SJCRH30 (cell line): ENCODE data around the gene SLC8A2. TPM values are rescaled to one million over a fixed set of nuclear protein-coding genes. Genes with fewer than 3 reads are reported as not detected.

Source experiments
- DNase-seq, 2 experiments: peaks; one replicate each; pipeline ENCODE4 v3.0.0-alpha.2; 2015 to 2020
- H3K27ac ChIP-seq: fragments of 250-450 bp; sonication (Bioruptor Pico); 2 replicates; pipeline ENCODE4 v1.5.1; 2020; ENCODE audit warnings: mild to moderate bottlenecking, moderate library complexity
- H3K27me3 ChIP-seq: fragments of 250-450 bp; sonication (Bioruptor Pico); 2 replicates; pipeline ENCODE4 v1.5.1; 2020; ENCODE audit warnings: mild to moderate bottlenecking, moderate library complexity
- H3K36me3 ChIP-seq: fragments of 250-450 bp; sonication (Bioruptor Pico); 2 replicates; pipeline ENCODE4 v1.5.1; 2020; ENCODE audit warnings: mild to moderate bottlenecking, moderate library complexity
- H3K4me1 ChIP-seq: fragments of 250-450 bp; sonication (Bioruptor Pico); 2 replicates; pipeline ENCODE4 v1.5.1; 2020; ENCODE audit warnings: mild to moderate bottlenecking, moderate library complexity
- H3K4me3 ChIP-seq: fragments of 250-450 bp; sonication (Bioruptor Pico); 2 replicates; pipeline ENCODE4 v1.5.1; 2020; ENCODE audit warnings: mild to moderate bottlenecking, moderate library complexity
- H3K9me3 ChIP-seq: fragments of 250-450 bp; sonication (Bioruptor Pico); replicated peaks from 2 replicates; pipeline ENCODE4 v1.5.1; 2020; ENCODE audit warnings: mild to moderate bottlenecking, moderate library complexity
- total RNA-seq: library from RNA; depleted of rRNA; stranded (reverse); fragments of >200 nt; shearing (Covaris generic); gene quantifications from 2 replicates; pipeline ENCODE4 v1.2.3, GENCODE V29; 2014

The SLC8A2 gene
- total RNA-seq, 1 experiment from 2014 or later = 0.10 TPM

DNA sequence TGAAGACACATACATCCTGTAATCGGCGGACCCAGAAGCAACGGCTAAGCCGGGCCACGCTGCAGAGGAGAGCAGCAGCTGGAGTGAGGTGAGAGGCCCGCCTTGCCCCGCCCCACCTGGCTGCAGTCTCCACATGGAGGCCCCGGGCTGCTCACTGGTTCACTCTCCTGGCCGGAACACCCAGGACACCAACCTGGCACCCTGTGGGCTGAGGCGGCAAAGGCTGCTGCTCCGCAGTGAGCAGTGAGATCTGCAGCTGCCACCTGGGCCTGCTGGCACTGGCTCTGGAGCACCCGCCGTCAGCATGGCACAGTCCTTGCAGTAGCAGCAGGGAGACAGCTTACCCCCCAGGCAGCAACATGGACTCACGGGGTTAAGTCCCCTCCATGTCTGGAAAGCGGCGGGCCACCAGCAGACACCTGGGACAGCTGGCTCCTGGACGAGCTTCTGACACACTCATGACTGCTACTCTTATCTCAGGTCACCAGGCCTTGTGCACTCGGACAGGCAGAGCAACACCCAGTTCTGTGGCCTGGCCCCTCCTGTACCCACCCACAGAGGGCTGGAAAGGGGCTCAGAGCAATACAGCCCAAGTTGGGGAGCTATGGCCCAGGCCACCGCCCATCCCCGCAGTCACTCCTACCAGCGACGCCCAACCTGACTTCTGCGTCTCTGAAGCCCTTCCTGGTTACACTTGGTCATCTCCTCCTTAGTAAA, 25.5 kb upstream of the SLC8A2 start:
- Histone ChIP-seq H3K27ac (no peak overlapping the region), H3K9me3 (no peaks in the 10 kb centered on the region), H3K27me3 (no peaks in the 10 kb centered on the region), H3K4me3 (no peak overlapping the region), H3K4me1 (peaks cover 28% of the 10 kb centered on the region), H3K36me3 (peaks cover 10% of the 10 kb centered on the region)
- no peak for DNase-seq

DNA sequence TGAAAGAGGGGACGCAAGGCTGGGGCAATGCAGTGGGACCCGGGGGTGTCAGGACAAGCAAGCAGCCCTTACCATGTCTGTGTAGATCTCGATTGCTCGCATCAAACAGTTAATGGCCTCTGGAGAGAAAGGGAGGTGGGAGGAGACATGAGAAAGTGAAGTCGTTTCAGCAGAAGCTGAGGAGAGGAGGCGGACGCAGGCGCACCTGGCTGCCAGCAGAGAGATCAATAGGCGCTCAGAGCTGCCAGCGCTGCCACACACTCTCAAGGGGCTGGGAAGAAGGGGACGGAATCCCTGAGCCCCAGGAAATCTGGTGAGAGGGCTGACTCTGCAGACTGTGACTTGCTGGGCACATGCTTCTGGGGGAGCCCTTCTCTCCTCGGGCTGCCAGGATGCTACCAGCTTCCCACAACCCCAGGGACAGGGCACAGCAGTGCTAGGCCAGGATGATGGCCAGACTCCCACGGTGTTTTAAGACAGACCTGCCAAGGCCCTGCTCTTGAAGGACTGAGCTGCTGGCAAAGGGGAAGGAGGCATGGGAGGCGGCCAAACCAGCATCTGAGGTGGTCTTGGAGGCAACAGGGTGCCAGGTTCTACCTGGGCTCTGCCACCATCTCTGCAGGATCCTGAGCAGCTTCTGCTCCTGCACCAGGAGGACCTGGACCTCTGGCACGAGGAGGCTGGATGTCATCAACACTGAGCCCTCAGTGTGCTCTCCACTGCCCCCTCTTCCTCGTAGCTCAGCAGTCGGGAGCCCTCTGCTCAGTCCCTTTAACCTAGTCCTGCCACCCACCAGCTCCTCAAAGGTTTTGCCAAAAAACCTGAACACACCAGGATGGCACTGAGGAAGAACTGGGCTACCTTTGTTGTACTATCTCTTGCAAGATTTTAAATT, 24.0 kb upstream of the SLC8A2 start:
- H3K4me1 ChIP-seq = peaks cover 28% of the 10 kb centered on the region
- no peak overlapping the region for H3K27ac ChIP-seq
- H3K36me3 ChIP-seq = peaks cover 10% of the 10 kb centered on the region

GRCh38 chr19:47494729-47495128, 23.0 kb upstream of the SLC8A2 start:
- Histone ChIP-seq H3K4me3 (no peak overlapping the region), H3K9me3 (no peaks in the 10 kb centered on the region), H3K27me3 (no peaks in the 10 kb centered on the region), H3K36me3 (peaks cover 6% of the 10 kb centered on the region), H3K27ac (no peak overlapping the region), H3K4me1 (peaks cover 28% of the 10 kb centered on the region)
- peak; percentile 92 for DNase-seq

More for the DNA sequence above, 24.0 kb upstream of the SLC8A2 start:
- H3K9me3 ChIP-seq = no peaks in the 10 kb centered on the region
- no peak overlapping the region for H3K4me3 ChIP-seq
- H3K27me3 ChIP-seq = no peaks in the 10 kb centered on the region
- no peak for DNase-seq

DNA sequence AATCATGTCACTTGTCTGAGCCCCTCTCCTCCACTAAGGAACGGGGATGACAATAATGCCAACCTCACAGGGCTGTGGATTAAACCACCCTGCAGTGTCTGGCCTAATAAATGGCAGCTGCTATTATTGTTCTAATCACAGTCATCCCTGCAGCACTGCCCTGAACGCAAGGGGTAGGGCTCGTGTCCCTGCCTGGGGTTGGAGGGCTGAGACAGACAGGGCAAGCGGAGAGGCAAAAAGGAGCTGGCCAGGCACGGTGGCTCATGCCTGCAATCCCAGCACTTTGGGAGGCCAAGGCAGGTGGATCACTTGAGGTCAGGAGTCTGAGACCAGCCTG, 22.5 kb upstream of the SLC8A2 start:
- Histone ChIP-seq H3K9me3 (no peaks in the 10 kb centered on the region), H3K4me3 (no peak overlapping the region), H3K27me3 (no peaks in the 10 kb centered on the region), H3K4me1 (peaks cover 28% of the 10 kb centered on the region), H3K27ac (no peak overlapping the region), H3K36me3 (peaks cover 7% of the 10 kb centered on the region)
- DNase-seq = peak in 1 of 2 experiments; percentile 34

DNA sequence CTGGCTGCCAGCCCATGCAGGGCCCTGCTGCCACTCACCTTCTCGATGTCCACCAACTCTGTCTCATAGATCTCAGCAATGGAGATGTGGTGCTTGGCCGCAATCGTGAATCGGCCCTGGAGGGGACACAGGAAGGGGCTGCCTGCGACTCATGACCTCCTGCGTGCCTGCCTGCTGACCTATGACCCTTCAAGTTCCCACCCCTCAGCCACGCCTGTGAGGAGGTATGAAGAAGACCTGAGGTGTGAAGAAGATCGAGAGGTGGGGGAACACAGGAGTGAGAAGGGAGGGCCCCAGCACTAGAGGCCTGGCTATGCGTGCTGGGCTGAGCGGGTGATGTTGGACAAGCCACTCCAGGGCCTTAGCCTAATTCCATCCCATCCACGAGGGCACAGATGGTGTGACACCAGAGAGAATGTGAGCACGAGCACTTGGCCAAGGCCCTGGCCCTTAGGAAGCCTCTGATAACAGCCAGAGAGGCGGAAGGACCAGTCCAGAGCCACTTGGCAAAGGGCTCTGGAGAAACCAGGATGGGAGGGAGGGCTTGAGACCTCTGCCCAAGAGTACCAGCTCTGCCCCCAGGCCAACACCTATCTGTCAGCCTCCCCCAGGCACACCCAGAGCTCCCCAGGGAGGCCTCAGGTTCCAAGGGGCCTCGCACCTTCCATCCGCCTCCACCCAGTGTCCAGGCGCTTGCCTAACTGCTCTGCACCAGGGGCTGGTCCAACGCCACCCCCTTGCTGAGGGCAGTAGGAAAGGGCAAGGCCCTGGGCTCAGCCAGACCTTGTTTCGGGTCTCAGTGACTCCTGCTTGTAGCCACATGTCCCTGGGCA, 21.9 kb upstream of the SLC8A2 start:
- no peaks in the 10 kb centered on the region for H3K9me3 ChIP-seq
- DNase-seq = no peak
- H3K4me3 ChIP-seq = no peak overlapping the region
- no peaks in the 10 kb centered on the region for H3K27me3 ChIP-seq
- no peak overlapping the region for H3K27ac ChIP-seq
- H3K36me3 ChIP-seq = peaks cover 9% of the 10 kb centered on the region
- H3K4me1 ChIP-seq = peaks cover 28% of the 10 kb centered on the region

GRCh38 chr19:47492571-47493377, 21.1 kb upstream of the SLC8A2 start:
- DNase-seq = no peak
- Histone ChIP-seq H3K27me3 (no peaks in the 10 kb centered on the region), H3K4me1 (peaks cover 24% of the 10 kb centered on the region), H3K36me3 (peaks cover 9% of the 10 kb centered on the region), H3K27ac (no peak overlapping the region), H3K9me3 (no peaks in the 10 kb centered on the region), H3K4me3 (no peak overlapping the region)

DNA sequence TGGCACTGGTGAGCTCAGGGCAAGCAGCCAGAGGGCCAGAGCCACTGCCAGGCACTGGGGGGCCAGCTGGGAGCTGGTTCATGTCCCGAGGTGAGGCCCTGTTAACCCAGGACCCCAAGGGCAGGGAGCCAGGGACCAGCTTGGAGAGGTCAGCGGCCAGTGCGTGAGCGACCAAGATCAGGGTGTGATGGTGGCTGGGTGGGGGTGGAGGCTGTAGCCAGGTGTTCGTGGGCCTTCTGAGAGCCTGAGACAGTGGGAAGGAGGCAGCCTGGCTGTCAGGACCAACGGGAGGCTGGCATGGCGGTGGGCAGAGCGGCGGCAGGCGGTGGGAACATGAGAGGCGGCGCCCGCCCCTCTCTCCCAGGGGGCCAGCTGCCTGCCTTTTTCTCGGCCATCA, 20.4 kb upstream of the SLC8A2 start:
- Histone ChIP-seq H3K4me1 (peaks cover 28% of the 10 kb centered on the region), H3K27ac (no peak overlapping the region), H3K4me3 (no peak overlapping the region), H3K9me3 (no peaks in the 10 kb centered on the region), H3K27me3 (no peaks in the 10 kb centered on the region), H3K36me3 (peaks cover 9% of the 10 kb centered on the region)
- DNase-seq = no peak

DNA sequence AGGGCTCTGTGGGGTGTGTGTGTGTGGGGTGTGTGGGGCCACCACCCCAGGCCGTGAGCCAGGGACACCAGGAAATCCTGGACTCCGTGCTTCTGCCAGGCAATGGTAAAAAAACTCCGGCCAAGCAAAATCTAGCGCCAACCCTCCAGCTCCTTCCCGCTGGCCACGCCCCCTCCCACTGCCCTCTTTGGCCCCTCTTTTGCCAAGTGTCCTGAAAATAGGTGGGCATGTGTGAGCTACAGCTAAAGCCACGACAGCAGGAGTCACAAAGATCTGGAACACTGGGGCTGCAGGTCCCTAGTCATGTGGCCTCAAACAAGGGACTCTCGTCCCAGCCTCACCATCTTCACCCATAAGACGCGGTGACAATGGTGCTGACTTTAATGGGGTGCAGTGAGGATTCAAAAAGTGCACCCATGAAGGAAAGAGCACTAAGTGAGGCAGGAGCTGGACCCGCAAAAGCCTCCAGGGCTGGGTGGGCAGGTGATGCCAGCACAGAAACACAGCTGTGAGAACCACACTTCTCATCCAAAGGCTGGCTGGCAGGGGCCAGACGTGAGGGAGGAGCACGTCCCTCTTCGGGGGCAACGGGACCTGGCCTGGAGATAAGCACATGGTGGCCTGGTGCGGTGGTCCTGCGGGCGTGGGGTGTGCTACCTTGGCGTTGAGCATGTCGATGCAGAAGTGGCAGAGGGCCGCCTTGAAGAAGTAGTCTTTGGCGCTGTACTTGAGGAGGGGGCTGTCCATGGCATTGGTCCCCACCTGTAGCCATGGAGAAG, 19.9 kb upstream of the SLC8A2 start:
- H3K4me1 ChIP-seq = peaks cover 34% of the 10 kb centered on the region
- H3K36me3 ChIP-seq = peaks cover 9% of the 10 kb centered on the region

GRCh38 chr19:47490847-47491246, 19.2 kb upstream of the SLC8A2 start:
- DNase-seq = no peak
- Histone ChIP-seq H3K27ac (no peak overlapping the region), H3K4me3 (no peak overlapping the region), H3K9me3 (no peaks in the 10 kb centered on the region), H3K4me1 (peaks cover 36% of the 10 kb centered on the region), H3K36me3 (peaks cover 9% of the 10 kb centered on the region), H3K27me3 (no peaks in the 10 kb centered on the region)

More for the DNA sequence above, 19.9 kb upstream of the SLC8A2 start:
- DNase-seq = no peak
- H3K27me3 ChIP-seq = no peaks in the 10 kb centered on the region
- no peak overlapping the region for H3K27ac ChIP-seq
- H3K4me3 ChIP-seq = no peak overlapping the region
- H3K9me3 ChIP-seq = no peaks in the 10 kb centered on the region

DNA sequence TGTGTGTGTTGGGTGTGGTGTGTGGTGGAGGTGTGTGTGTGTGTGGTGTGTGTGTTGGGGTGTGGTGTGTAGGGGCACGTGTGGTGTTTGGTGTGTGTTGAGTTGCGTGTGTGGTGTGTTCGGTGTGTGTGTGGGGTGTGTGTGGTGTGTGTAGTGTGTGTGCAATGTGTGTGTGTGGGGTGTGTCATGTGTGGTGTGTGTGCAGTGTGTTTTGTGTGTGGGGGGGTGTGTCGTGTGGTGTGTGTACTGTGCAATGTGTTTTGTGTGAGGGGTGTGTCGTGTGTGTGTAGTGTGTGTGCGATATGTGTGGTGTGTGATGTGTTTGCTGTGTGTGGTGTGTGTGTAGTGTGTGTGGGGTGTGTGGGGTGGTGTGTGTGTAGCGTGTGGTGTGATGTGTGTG, 18.3 kb upstream of the SLC8A2 start:
- H3K27me3 ChIP-seq = no peaks in the 10 kb centered on the region
- no peak overlapping the region for H3K4me3 ChIP-seq
- H3K9me3 ChIP-seq = no peaks in the 10 kb centered on the region
- H3K27ac ChIP-seq = no peak overlapping the region
- no peak for DNase-seq
- peaks cover 9% of the 10 kb centered on the region for H3K36me3 ChIP-seq
- H3K4me1 ChIP-seq = peaks cover 31% of the 10 kb centered on the region

- peaks cover 9% of the 10 kb centered on the region for H3K36me3 ChIP-seq
- H3K4me1 ChIP-seq = peaks cover 25% of the 10 kb centered on the region
Measured at GRCh38 chr19:47489072-47489914, 17.6 kb upstream of the SLC8A2 start.

DNA sequence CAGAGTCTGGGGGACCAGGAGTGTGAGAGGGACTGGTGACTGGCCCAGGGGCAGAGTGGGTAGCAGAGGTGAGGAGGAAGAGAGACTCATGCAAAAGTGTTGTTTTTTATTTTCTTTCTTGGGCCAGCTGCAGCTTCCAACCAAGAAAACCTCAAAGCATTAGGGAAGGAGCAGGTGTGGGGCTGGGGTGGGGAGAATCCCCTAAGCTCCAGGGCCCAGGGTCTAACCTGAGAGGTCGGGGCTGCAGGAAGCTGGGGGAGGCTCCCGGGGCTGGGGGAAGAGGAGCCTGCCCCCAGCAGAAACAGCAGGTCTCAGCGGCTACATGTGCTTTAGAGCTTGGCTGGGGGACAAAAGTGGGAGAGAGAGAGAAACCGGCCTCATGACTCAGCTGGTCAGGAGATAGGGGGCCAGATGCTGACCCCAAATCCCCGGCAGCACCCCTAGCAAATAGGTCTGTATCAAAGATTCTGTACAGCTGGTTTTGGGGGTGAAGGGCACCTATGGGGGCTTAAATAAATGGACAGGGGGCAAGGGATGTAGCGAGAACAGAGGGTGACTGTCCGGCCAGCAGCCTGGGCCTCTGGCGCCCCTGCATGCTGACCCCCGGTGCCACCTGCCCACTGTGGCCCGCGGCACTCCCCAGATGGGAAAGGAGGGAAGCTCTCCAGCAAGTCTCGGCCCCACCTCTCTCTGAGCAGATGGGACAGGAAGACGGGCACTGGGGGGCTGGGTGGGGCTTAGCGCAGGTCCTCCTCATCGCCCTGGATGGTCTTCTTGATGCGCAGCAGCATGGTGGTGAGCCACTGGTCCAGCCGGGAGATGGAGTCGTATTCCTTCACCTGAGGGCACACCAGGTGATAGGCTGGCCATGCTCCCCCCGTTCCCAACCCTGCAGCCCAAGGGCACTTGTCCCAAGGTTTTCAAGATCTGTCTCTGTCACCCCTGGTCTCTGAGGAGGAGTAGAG, 16.1 kb upstream of the SLC8A2 start:
- Histone ChIP-seq H3K27me3 (no peaks in the 10 kb centered on the region), H3K36me3 (peaks cover 9% of the 10 kb centered on the region), H3K4me1 (peaks cover 14% of the 10 kb centered on the region), H3K27ac (peak overlapping the region; percentile 29), H3K4me3 (no peak overlapping the region), H3K9me3 (no peaks in the 10 kb centered on the region)
- peak in 1 of 2 experiments; percentile 47 for DNase-seq

More at GRCh38 chr19:47489072-47489914, 17.6 kb upstream of the SLC8A2 start:
- DNase-seq = no peak
- Histone ChIP-seq H3K27me3 (no peaks in the 10 kb centered on the region), H3K27ac (no peak overlapping the region), H3K4me3 (no peak overlapping the region), H3K9me3 (no peaks in the 10 kb centered on the region)
